NCI-H2029 treated with DMSO at 0.1 percent for 48 hours (cell line): ENCODE measurements around the gene C1D.

Source experiments
- DNase-seq: peaks from one replicate; lab custom pipeline; 2025; lab: John Stamatoyannopoulos, UW

The C1D gene

GRCh38 chr2:68057658-68058396 lies 5.0 kb downstream of the C1D start:
- DNase-seq = no peak

GRCh38 chr2:68052717-68053422 lies 9.9 kb downstream of the C1D start:
- no peak for DNase-seq

GRCh38 chr2:68050353-68050752 lies 12.5 kb downstream of the C1D start:
- DNase-seq = no peak

- no peak for DNase-seq
Measured at GRCh38 chr2:68046642-68047240, 16.1 kb downstream of the C1D start.

GRCh38 chr2:68046224-68046623 lies 16.6 kb downstream of the C1D start:
- no peak for DNase-seq

GRCh38 chr2:68045342-68045741 lies 17.5 kb downstream of the C1D start:
- DNase-seq = no peak

GRCh38 chr2:68044099-68044498 lies 18.7 kb downstream of the C1D start:
- no peak for DNase-seq

- DNase-seq = no peak
Measured at GRCh38 chr2:68043695-68044094, 19.1 kb downstream of the C1D start.

- no peak for DNase-seq
Measured at GRCh38 chr2:68043032-68043431, 19.8 kb downstream of the C1D start.

- no peak for DNase-seq
Measured at GRCh38 chr2:68041704-68042245, 21.0 kb downstream of the C1D start.

- DNase-seq = no peak
Measured at GRCh38 chr2:68040078-68040477, 22.7 kb downstream of the C1D start.

GRCh38 chr2:68039317-68039716 lies 23.5 kb downstream of the C1D start:
- DNase-seq = no peak

GRCh38 chr2:68032702-68033101 lies 30.1 kb downstream of the C1D start:
- no peak for DNase-seq

- DNase-seq = peak; percentile 54
Measured at GRCh38 chr2:68031542-68032160, 31.2 kb downstream of the C1D start.

- DNase-seq = no peak
Measured at GRCh38 chr2:68031043-68031442, 31.8 kb downstream of the C1D start.

GRCh38 chr2:68030529-68030928 lies 32.3 kb downstream of the C1D start:
- no peak for DNase-seq

- no peak for DNase-seq
Measured at GRCh38 chr2:68027959-68028358, 34.8 kb downstream of the C1D start.

- no peak for DNase-seq
Measured at GRCh38 chr2:68024450-68024849, 38.4 kb downstream of the C1D start.

GRCh38 chr2:68023904-68024303 lies 38.9 kb downstream of the C1D start:
- DNase-seq = no peak

- no peak for DNase-seq
Measured at GRCh38 chr2:68018727-68019126, 44.1 kb downstream of the C1D start.

GRCh38 chr2:68009526-68009925 lies 53.3 kb downstream of the C1D start:
- no peak for DNase-seq

GRCh38 chr2:68000170-68000825 lies 62.5 kb downstream of the C1D start:
- DNase-seq = no peak
